Measurements from ENCODE around the gene KIF26A.

DNA sequence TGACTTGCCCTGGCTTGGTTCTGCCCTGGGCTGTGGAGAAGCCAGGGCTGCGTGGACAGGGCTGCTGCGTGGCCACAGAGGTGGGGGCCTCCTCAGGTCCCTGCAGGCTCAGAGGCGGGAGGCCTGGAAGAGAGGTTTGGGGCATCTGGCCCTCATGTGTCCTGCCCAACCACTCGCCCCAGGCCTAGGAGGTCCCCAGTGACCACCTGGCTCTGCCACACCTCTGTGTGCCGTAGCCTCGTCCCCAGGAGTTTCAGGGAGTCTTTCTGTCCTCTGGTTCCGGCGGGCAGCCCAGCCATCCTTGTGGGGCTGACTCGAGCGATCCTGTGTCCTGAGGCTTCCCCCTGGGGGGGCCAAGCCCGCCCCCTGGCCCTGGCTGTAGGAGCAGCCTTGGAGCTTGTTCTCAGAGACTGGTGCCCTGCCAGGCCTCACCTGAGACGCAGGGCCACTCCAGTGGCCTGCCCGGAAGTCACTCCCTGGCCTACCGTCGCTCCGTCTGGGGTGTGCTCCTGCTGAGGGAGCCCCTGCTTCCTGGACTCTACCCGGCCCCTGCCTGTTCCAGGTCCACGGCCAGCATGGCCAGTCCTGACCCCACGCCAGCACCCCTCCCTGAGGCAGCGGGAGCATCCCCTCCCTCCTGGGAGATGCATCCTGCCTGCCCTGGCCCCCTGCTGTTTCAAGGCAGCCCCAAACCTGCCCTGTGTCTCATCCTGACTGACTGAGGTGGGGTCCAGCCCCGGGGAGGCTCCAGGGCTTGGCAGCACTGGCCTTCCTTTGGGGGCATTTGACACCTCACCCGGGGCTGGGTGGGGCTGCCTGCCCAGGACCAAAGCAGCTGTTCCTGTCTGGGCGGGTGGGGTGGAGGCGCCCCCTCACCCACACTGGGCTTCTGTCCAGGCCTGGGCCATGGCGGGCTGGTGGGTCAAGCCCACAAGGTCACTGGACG is 39.0 kb upstream of the KIF26A start:
- TF ChIP-seq MTF2 (CRISPR knock-in tag; IDR thresholded peaks at IDR 0.05; ENCODE audit: borderline replicate concordance): no peak
- TF ChIP-seq ZIK1 (CRISPR knock-in tag; IDR thresholded peaks at IDR 0.05; ENCODE audit: borderline replicate concordance, low read depth): no peak
- no peak for TF ChIP-seq KAT8 (CRISPR knock-in tag; IDR thresholded peaks at IDR 0.05)

Measured in HepG2 (cell line).